NCI-H748 (cell line): Measurements from ENCODE around the gene NIPA2.

Experiments used
- DNase-seq: peaks from one replicate; lab custom pipeline; 2025; ENCODE audit not compliant: unreplicated experiment; lab: John Stamatoyannopoulos, UW

NIPA2 gene

GRCh38 chr15:22874966-22875365, 36.5 kb downstream of the NIPA2 start:
- DNase-seq = no peak

GRCh38 chr15:22877117-22877516, 38.7 kb downstream of the NIPA2 start:
- no peak for DNase-seq

- no peak for DNase-seq
Observed at GRCh38 chr15:22877607-22878006, 39.1 kb downstream of the NIPA2 start.

GRCh38 chr15:22878103-22878502, 39.6 kb downstream of the NIPA2 start:
- no peak for DNase-seq

GRCh38 chr15:22880068-22880980, 41.9 kb downstream of the NIPA2 start:
- DNase-seq = no peak

GRCh38 chr15:22880981-22881738, 42.7 kb downstream of the NIPA2 start:
- DNase-seq = no peak

GRCh38 chr15:22881739-22882440, 43.4 kb downstream of the NIPA2 start:
- no peak for DNase-seq

- no peak for DNase-seq
Observed at GRCh38 chr15:22883196-22883595, 44.7 kb downstream of the NIPA2 start.

DNA sequence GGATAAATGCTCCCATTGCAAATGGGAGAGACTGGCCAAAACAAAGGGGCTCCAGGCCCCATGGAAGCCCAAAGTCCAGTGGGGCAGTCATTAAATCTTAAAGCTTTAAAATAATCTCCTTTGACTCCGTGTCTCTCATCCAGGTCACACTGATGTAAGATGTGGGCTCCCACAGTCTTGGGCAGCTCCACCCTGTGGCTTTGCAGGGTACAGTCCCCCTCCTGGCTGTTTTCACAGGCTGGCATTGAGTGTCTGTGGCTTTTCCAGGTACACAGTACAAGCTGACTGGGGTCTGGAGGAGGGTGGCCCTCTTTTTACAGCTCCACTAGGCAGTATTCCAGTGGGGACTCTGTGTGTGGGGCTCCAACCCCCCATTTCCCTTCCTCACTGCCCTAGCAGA, 45.9 kb downstream of the NIPA2 start:
- no peak for DNase-seq

GRCh38 chr15:22885120-22885519, 46.7 kb downstream of the NIPA2 start:
- DNase-seq = no peak

GRCh38 chr15:22887157-22887951, 48.9 kb downstream of the NIPA2 start:
- DNase-seq = no peak

- DNase-seq = no peak
Observed at GRCh38 chr15:22888120-22888859, 49.8 kb downstream of the NIPA2 start.

DNA sequence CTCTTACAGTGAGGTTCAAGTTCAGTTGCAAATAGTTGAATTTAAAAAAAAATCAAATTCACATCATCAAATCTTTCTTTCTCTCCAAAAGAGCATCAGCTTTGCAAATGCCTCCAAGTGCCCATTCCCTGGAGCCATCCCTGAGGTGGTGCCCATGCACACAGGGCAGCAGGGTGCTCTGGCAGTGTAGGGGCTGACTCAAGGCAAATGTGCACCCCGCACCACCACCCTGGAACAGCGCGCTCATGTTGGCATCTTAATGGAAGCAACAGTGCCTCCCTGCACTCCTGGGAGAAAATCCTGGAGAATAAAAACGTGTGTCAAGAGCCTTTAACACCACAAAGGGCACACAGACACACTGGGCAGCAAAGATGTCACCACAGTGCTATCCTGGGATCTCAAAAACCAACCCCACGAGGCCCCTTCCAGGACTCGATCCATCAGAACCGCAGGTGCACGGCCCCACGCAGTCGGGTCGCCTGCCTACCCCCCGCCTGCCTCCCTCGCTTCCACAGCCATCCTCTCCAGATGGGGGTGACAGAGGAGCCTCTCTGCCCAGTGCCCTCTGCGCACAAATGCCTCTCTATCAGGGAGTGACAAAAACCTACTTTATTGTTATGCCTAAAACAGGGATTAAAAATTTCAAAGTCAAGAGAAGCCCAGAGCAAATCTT, 50.8 kb downstream of the NIPA2 start:
- no peak for DNase-seq

DNA sequence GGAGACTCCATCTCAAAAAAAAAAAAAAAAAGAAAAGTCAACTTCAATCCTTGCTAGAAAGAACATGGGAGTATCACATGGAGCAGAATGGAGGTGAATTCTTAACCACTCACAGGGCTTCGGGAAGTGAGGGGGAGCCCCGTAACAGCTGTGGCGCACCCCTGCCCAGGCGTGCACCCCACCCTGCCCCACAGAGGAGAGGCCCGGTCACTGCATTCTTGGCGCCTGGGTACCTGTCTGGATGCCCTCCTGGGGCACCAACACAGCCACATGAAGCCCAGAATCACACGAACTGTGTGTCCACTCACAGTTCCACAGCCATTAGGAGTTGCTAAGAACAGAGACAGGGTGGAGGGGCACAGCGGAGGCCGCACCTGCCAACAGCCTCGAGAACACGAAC, 51.8 kb downstream of the NIPA2 start:
- no peak for DNase-seq

DNA sequence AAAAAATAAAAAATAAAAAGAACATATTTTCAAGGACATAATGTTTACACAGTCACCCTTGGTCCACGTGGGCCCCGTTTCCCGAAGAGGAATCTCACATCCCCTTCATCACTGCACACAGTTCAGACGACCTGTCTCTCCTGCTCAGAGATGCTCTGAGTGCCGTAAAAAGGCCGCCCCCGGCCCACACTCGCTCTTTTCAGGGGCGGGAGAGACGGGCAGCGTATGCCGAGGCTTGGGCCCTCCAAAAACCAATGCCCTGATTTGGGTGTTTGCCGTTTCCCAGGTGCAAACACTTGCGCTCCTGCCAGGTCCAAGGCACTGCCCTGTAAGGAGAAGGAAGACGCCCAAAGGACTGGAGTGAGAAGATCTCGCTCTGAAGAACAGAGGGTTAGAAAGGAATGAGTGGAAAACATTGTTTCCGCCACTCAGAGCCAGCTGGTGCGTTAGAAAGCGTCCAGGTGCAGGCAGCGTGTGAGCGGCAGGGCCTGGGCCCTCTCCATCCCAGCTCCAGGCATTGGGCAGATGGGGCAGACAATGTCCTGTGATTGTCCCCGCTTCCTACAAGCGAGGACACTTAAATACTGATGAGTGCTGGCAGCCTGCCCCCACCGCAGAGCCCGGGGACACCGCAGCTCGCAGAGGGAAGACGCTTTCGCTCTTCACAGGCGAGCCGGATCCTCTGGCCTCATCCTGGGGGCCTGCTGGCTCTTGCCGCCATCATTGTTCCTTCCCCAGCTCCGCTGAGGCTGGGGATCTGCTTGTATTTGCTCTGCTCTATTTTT, 53.2 kb downstream of the NIPA2 start:
- DNase-seq = no peak

DNA sequence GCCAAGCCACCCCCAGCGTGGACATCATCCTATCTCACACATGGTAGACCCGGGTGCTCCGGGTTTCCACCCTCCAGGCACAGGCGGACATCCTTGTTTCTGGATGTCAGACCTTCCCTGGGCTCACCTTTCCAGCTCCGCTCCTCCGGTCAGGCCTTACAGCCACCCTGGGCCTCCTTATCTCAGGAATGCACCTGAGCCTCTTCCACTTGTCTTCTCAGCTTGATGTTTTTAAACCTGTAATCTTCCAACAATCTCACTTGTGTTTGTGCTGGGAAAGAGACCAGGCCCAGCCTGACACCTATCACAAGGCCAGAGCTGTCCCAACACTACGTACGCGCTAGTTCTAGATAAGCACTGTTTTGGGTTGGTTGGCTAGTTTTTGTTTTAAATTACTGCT, 53.9 kb downstream of the NIPA2 start:
- DNase-seq = no peak

DNA sequence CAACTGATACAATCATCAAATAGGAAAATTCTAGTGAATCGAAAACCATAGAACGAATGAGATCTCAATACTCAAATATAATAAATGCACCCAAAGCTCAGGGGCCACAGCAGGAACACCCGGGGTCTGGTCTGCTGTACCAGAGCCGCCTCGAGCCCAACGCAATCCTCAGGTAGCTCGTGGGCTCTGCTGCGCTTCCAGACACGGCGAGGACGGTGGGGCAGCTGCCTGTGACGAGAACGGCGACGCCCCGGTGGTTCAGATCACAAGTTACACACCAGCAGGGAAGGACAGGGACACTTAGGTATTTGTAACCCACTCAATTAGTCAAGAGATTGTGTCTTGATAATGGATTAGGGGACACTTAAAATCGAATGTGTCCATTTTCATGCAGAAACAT, 54.6 kb downstream of the NIPA2 start:
- no peak for DNase-seq

DNA sequence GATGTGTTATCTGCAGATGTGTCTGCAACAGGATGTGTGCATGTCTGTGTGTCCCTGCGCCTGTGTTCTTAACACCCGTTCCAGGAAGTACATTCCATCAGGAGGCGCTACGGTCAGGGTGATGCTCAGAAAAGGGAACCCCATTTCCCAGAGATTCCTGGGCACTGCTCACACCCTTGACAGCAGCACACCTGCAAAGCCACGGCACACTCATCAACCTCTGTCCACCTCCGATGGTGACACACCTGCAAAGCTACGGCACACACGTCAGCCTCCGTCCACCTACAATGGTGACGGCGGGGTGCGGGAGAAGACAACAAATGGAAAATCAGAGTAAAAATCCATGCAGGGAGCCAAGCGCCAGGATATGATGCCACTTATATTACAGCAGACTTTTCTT, 55.4 kb downstream of the NIPA2 start:
- no peak for DNase-seq
